Effector CD8-positive, alpha-beta T cell (primary cell): ENCODE measurements around the gene GRID1.
"Not testable (repeated sequence)": the region's sequence is repeated elsewhere in the genome, so short reads cannot be mapped to it uniquely, and the experiment has no call there.

Experiments
- DNase-seq: peaks from one replicate; lab custom pipeline; 2025; lab: John Stamatoyannopoulos, UW

The GRID1 gene

GRCh38 chr10:86107131-86107530, 259.5 kb downstream of the GRID1 start:
- no peak for DNase-seq

- no peak for DNase-seq
Observed at GRCh38 chr10:86106616-86107015, 260.0 kb downstream of the GRID1 start.

- DNase-seq: no peak
Observed at GRCh38 chr10:86105640-86106039, 261.0 kb downstream of the GRID1 start.

DNA sequence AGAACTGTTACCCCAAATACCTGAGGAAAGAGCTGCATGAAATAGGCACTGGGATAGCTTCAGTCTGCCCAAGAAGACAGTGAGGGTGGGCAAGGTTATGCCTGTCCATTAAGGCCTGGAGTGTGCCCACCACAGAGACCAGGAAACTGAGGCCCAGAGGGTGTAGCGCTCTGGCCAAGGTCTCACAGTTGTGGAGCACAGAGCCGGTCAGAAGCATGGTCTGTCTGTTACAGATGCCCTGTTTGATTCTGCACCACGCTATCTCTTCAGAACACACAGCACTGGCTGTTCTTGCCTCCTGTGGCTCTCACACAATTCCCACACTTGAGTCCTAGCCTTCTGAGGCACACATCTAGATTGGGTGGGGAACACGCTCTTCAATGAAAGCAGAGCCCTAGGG, 261.4 kb downstream of the GRID1 start:
- DNase-seq: no peak

GRCh38 chr10:86104611-86105145, 261.9 kb downstream of the GRID1 start:
- DNase-seq: no peak

DNA sequence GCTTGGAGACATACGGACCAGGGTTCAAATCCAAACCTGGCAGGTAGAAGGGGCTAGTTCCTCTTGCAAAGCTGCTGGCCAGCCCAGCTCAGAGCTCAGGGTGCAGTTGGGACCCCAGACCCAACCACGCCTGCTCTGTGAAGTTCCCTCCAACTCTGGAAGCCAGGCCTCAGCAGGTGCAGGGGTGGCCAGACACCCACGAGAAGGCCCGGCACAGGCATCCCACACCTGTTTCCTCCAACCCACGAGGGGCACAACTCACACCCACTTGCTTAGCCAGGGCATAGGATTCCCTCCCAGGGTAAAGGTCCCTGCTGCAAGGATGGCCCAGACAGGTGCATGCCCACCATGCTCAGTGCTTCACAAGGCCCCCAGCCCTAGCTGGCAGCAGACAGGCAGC, 262.4 kb downstream of the GRID1 start:
- DNase-seq: no peak

DNA sequence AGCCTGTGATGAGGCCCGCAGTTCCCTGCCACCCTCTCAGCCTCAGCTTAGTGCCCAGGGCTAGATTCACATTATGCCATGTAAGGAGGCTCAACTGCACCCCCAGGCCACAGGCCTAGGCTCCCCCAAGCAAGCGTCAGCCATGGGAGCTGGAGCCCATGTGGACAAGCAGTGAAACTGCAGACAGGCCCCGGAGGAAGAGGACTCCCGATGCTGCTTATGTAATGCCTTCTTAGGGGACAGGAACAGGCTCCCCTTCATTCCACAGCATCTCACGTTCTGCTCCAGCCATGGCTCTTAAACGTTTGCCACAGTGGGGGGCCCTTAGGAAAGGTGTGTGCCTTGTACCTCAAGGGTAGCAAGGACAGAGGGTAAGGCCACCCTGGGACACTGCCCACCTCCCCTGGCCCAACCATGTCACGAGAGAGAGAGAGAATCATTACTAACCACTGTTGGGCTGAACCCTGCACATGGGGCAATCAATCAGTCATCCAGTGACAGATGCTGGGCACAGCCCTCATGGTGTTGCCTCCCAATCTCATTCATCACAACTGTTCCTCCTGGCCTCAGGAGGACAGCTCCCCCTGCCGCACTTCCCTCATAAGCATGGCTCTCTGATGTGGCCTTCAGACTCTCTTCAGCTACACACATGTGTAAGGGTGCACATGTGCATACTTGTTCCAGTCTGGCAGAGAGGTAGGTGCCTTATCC, 263.0 kb downstream of the GRID1 start:
- no peak for DNase-seq

DNA sequence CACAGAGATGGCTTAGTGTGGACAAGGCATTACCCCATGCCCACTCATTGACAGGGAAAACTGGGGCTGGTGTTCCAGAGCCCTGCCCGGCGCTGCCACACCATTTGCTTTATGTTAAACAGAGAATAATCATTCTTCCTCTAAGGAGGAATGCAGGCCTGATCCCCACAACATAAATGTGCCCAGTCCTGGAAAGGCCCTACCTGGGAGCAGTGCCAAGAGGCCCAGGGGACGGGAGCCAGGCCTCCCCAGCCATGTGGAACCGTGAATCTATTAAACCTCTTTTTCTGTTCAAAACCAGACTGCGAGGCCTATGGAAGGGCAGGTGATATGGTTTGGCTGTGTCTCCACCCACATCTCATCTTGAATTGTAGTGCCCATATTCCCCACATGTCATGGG, 264.1 kb downstream of the GRID1 start:
- DNase-seq: no peak

GRCh38 chr10:86102031-86102430, 264.6 kb downstream of the GRID1 start:
- DNase-seq: no peak

DNA sequence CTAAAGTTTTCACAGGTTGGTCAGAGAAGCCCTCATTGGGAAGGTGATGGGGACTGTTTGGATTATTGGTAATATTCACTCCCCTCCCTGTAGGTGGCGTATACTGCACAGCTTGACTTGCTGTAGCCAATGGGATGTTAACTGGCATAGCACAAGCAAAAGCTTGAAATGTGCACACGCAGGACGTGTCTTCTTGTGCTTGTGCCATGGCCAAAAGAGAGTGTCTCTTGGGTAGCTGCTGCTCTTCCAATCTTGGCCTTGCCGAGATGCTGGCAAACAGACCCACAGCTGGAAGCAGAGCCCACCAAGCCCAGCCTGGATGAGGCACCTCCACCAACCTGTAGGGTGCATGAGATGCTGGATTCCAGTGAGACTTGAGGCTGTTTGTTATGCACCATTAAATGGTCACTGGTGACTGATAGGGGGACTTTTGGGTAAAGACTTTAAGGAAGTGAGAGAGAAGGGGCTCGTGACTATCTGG, 266.0 kb downstream of the GRID1 start:
- no peak for DNase-seq

DNA sequence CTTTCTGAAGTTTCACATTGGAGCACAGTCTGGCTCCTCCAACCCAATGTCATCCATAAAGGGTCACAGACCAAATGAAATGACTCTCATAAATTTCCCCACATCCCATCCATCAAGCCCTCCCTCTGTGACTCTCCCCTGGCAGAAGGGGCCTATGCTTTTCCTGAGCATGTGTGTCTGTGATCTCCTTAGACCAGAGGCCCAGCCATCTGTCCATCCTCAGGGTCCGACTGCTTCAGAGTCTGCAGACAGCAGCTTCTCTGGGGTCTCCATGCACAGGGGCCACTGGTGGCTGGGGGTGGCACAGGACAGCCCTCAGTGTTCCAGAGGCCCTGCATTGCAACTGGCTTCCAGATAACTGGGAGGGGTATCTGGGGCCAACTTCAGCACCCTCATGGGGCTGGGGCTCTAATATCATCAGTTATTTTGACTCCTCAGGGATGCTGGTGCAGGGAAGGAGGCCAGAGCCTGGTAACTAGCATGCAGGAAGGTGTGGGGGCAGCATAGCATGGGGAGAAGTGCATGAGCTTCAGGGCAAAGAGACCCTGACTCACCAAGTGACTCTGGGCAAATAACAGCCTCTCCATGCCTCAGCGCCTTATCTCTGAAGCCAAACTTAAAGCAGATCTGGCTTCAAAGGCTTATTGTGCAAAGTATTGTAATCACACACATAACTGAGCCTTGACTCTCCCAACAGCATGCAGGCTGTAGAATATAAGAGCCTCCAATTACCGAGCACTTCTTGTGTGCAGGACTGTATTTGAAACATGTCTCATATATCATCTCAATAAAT, 266.9 kb downstream of the GRID1 start:
- DNase-seq: no peak

DNA sequence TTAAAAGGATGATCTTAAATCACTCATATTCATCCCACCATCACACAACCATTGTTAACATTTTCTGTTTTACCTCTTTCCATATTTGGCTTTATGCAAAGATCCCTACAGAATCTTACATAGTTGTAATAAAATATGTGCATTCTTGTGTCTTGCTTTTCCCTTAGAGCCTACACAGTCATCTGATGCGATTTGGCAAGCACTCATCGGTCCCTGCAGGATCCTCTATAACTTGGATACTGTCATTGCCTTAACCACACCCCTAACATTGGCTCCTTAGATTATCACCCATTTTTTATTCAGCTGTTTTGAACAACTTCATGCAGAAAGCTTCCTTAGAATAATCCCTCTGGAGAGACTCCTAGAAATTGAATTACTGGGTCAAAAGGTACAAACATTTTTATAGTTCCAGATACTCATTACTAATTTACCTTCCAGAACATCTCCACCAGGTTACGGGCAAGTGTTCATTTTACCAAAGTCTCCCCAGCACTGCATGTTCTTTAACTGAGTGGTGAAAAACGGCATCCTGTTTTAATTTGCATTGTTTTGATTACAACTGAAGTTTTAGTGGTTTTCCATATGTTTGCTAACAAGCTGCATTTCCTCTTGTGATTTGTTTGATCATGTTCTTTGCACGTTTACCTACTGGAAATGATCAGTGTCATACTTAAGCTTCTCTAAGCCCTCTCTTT, 268.3 kb downstream of the GRID1 start:
- DNase-seq: no peak

DNA sequence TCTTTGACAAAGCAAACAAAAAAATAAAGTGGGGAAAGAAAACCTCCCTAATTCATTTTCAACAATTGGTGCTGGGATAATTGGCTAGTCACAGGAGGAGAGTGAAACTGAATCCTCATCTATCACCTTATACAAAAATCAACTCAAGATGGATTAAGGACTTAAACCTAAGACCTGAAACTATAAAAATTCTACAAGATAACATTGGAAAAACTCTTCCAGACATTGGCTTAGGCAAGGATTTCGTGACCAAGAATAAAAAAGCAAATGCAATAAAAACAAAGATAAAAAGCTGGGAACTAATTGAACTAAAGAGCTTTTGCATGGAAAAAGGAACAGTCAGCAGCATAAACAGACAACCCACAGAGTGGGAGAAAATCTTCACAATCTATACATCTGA, 271.5 kb downstream of the GRID1 start:
- not testable (repeated sequence) for DNase-seq

- not testable (repeated sequence) for DNase-seq
Observed at GRCh38 chr10:86092311-86092710, 274.3 kb downstream of the GRID1 start.

DNA sequence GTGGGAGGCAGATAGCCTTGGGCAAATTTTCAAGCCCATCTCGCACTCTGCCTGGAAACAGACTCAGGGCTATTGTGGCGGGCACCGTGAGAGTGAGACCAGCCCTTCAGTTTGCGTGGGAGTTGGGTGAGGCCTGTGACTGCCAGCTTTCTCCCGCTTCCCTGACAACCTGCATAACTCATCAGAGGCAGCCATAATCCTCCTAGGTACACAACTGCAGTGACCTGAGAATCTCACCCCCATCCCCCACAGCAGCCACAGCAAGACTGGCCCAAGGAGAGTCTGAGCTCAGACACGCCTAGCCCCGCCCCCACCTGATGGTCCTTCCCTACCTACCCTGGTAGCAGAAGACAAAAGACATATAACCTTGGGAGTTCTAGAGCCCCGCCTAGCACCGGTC, 275.4 kb downstream of the GRID1 start:
- no peak for DNase-seq

- DNase-seq: no peak
Observed at GRCh38 chr10:86090807-86091206, 275.8 kb downstream of the GRID1 start.

DNA sequence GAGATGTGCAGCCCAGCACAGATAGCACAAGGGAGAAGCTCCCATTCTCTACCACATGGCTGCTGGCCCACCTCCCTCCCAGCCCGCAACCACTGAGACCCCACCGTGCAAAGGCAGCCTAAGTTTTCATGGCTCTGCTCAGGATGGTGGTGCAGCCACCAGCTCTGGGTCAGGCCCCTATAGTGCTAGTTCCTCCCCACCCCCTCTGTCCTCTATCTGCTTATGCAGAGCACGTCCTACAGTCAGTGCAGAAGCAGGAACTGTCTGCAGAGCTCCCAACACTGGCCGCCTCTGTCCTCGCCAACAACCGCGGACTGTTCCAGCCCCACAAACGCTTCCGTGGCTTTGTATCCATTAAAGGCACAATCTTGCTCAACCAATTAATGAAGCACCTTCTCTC, 278.9 kb downstream of the GRID1 start:
- DNase-seq: no peak

- DNase-seq: no peak
Observed at GRCh38 chr10:86086418-86086817, 280.2 kb downstream of the GRID1 start.

DNA sequence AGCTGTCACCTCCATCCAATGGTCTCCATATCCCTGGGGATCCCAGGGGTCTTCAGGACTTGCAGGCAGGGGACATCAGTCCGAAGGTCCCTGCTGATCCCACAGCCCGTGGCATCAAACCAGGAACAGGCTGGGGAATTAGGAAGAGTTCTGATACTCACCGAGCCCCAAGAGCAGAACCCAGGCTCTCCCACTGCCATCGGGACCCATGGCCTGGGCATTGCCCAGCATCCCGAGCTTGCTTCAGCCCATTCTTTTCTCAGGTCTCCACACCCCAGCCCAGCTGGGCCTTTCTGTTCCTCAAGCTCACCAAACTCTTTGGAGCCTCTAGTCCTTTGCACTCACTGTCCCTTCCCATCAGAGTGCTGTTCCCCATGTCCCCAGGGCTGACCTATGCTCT, 280.9 kb downstream of the GRID1 start:
- DNase-seq: no peak

DNA sequence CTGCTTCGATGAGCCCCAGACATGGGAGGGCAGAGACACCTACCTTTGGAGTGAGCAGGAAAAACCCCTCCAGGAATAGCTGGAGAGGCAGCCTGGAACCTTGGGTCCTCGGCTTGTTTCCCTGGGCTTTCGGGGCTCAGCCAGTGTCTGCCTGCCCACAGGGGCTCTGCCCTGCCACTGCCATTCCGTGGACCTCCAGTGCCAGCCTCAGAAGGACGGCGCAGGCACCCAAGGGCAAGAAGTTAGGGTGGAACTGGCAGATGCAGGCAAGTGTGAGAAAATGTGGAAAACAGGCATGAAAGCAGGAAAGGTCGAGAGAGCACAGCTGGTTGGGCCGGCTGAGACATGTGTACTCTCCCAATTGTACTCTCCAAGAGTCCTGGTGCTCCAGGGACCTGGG, 281.5 kb downstream of the GRID1 start:
- no peak for DNase-seq

DNA sequence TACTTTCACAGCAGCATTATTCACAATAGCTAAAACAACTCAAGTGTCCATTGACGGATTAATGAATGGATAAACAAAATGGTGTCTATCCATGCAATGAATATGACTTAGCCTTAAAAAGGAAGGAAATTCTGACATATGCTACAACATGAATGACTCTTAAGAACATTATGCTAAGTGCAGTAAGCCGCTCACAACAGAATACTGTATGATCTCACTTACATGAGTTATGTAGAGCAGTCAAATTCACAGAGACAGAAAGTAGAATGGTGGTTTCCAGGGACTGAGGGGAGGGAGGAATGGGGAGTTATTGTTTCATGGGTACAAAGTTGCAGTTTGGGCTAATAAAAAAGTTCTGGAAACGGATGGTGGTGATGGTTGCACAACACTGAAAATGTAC, 282.0 kb downstream of the GRID1 start:
- no peak for DNase-seq

GRCh38 chr10:86083664-86084175, 282.9 kb downstream of the GRID1 start:
- no peak for DNase-seq
